Left colon (tissue), 2 donors: ENCODE results near the gene TMEM43. TPM values are rescaled to one million over a fixed set of nuclear protein-coding genes. Genes with fewer than 3 reads are reported as not detected.
A peak's percentile ranks its signal among the peaks of the same experiment; 100 is the strongest.

Experiments
- ATAC-seq: fragments of 200-7000 bp; cut with Tn5 transposase; one replicate; pipeline ENCODE4 v1.9.1; 2020; ENCODE audit warnings: mild to moderate bottlenecking, moderate library complexity
- DNase-seq, 2 donors: peaks; one replicate each; pipeline ENCODE4 v3.0.0-alpha.2; 2020
- intact Hi-C, 2 donors: fragments of 100-400 bp; cut with DNase I in 1 of 2; cut with micrococcal nuclease in 1 of 2; formaldehyde crosslinking; loops; one replicate each; pipeline versions ENCODE4 v1.11.2 to v1.14.0; 2022; cut with DNase I, micrococcal nuclease
- total RNA-seq, 2 donors: library from RNA; stranded (reverse); fragmentation: NEBNext Ultra II Directional; extraction: Animal tissue kit (Norgen Biotek cat#: 25700); gene quantifications; one replicate each; pipeline ENCODE4 v1.2.1, GENCODE V29; 2021
- donor health status: DM: no; HTN: no; CAD: no.
- donor health status: DM: yes; HTN: yes; CAD: no.

TMEM43 gene
- total RNA-seq, 2 donors from 2014 or later, result 25.3 to 29.2 TPM

DNA sequence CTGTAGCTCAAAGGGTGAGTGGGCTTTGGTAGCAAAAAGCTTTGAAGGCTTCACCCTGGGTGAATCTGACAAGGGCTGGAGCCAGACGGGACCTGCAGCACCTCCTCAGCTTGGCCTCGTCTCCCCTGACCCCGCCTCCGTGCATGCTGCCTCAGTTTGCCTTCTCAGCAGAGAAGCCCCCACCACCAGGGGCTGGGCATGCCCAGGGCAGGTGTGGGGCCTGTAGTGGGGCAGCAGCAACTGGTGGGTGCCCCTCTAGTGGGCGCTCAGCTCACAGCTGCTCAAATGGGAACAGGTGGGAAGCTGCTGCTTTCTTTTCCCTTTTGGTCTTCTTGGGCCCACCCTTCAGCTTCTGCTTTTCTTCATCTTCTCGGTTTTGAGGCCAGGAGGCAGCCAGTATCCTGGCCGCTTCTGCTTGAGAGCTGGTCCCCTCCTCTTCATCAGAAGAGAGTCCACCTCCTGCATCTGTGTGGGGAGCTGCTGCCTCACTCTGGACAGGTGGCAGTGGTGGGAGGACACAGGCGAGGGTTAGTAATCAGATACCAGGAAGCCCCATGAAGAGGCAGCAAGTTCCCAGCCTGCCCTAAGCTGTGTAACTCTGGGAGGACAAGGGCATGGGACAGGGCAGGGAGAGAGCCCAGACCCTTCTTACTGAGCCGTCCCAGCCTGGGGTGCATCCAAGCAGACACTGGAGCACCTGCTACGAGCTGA is 21.0 kb downstream of the TMEM43 start:
- ATAC-seq, result no peak
- intact Hi-C loops, result no loop called here
- peak in 1 of 2 donors; percentile 23 for DNase-seq

DNA sequence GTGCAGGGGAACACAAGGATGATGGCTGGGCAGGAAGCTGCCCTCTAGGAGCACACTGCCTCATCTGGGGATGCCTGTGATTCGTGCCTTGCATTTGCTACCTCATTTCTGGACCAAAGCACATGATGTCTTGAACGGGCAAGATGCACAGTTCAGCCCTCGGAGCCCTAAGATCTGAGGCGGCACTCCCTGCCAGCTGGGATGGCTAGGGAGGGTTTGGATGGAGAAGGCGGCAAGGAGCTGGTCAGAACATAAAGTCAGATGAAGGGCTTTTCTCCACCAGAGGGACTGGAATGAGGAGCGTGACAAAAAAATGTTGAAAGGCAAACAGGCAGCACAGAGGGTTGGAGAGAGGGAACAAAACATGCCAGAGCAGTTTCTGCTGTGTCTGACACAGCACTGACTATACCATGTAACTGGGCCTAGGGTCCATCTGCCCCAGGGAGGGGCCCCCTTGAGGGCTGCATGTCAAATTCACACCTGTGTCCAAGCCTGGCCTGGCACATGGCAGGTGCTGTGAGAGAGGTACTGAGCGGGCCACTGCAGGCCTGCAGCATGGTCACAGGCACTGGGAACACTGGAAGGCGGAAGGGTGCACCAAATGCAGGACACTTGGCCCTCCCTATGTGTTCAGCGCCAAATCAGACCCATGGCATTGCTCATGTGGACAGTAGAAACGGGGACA is 21.7 kb downstream of the TMEM43 start:
- intact Hi-C loops, result no loop called here
- ATAC-seq (no peak), DNase-seq (peak in 1 of 2 donors; percentile 22)

DNA sequence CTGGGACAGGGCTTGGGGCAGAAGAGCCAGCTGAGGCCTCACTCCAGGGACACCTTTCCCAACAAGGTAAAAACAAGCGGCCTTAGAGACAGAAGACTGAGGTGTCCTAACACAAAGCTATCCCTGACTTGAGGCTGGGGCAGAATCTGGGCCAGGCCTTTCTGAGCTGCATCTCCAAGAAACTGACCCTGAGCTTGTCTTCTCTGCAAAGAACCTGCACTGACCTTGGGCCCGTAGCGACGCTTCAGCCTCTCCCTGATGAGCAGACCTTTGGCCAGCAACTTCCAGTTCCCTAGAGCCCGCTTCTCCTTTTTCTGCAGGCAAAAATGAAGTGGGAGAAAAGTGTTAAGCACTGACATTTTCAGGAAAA is 22.2 kb downstream of the TMEM43 start:
- intact Hi-C loops, result no loop called here
- DNase-seq, result no peak
- no peak for ATAC-seq

DNA sequence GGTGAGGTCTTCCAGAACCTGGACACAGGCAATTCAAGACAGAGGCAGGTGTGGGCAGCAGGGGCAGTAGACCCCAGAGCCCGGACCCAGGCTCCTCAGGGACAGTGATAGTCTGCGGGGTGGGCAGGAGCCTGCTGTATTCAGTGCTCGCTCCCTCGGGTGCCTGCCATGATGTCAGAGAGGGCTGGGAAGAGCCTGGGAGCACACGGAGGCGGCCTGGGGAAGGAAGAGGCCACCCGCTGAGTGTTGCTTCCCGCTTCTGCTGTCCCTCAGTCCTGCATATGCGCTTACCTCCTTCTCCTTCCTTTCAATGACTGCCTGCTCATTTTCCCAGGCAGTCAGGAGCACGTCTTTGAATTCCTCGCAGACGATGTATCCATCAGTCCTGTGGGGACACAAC is 22.8 kb downstream of the TMEM43 start:
- ATAC-seq, result no peak
- intact Hi-C loops, result no loop called here
- no peak for DNase-seq

DNA sequence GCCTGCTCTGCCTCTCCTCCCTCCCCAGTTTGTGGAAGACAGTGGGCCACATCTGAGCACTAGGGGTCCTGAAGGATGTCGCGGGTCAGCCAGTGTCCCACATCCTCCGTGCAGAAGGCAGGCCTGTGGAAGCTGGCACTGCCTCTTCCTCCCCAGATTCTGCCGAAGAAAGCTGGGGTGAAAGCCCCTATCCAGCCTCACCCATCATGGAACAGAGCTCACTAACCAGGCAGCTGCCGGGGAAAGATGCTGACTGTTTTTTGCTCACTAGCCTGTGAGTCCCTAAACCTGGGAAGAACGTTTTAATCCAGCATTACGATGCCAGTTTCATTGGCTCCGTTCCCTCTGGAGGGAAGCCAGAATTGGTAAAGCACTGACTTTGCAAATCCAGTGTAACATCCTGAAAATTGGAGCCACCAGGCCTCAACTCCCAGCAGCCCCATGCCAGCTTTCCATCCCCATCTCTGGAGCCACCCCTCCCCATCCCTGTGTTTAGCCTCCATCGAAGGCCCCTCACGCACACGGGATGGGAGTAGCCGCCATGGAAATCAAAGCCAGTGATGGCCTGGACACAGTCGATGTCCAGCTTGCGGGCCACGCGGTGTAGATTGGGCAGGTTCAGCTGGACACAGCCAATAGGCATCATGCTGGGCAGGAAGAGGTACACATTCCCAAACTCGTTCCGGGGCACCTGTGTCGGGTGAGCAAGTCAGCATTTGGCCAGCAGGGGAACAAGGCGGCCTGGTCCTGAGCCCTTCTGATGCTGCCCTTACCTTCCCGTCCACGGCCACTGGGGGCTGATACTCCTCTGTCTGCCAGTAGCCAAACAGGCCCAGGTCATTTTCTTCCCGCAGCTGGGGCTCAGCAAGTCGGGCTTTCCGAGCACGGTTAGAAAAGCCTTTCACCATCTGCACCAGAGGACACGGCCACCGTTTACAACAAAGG is 23.5 kb downstream of the TMEM43 start:
- ATAC-seq, result no peak
- intact Hi-C loops, result no loop called here
- DNase-seq, result no peak

DNA sequence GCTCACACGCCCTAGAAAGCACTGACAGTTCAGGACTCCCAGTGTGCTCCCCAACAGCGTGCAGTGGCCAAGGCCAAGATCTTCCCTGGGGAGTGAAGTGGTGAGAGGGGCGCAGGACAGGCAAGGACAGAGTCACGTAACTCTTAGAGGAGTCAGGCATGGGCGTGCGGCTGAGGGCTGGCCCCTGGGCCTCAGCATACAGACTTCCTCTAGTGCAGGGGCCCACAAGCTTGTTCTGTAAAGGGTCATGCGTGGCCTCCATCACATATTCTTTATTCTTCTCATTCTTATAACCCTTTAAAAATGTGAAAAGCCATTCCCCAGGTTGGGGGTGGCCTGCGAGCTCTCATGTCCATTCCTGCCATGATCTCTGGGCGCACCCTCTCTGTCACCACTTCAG is 25.2 kb downstream of the TMEM43 start:
- intact Hi-C loops, result no loop called here
- DNase-seq (no peak), ATAC-seq (no peak)

DNA sequence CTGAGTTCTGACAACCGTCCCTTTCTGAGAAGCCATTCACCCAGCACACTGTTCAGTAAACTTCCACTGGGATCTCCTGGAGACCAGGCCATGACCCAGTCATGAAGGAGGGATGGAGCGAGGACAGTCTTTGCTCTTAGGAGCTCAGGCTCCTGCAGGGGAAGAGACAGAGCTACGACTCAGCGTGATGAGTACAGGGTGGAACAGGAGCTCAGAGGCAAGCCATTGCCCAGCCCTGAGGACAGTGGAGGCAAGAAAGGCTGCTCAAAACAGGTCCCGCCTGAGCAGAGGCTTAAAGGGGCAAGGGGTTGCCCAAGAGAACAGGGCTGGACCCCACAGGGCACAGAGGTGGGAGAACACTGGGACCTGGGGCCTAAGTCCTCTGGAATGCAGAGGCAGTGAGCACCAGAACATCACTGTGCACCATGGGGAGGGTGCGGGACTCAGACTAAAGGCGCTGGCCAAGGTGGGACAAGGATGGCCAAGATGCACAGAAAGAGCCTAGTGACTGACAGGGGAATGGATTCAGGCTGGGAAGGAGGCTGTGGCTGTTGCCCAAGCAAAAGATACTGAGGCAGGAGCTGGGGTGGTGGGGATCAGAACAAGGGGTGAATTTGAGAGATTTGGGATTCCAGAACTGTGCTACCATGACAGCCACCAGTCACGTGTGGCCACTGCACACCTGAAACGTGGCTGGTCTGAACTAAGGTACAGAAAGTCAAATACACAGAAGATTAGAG is 25.8 kb downstream of the TMEM43 start:
- intact Hi-C loops, result no loop called here
- DNase-seq (no peak), ATAC-seq (no peak)

DNA sequence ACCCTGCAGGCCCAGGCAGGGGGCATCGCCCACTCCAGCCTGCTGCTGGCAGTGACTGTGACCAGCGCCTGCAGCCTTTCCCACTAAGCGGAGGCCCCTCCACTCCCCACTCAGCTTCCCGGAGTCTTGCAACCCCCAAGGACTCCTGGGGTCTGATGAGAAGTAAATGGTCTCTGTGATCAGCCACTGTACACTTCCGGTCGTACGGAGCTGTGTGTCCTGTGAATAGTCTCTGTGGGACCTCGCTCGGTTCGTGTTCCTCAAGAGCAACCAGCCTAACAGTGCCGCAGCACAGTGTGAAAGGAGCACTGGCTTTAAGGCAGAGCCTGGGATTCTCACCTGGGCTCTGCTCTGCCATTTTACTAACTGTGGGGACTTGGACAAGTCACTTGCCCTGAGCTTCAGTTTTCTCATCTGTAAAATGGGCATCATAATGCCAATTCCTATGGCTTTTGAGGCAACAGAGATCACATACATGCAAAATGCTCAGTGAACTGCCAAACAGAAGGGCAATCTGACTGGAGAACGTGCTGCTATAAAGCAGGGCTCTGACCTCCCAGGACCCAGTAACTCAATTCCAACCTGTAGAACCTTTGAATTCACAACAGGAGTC is 26.7 kb downstream of the TMEM43 start:
- intact Hi-C loops, result no loop called here
- ATAC-seq (no peak), DNase-seq (no peak)

DNA sequence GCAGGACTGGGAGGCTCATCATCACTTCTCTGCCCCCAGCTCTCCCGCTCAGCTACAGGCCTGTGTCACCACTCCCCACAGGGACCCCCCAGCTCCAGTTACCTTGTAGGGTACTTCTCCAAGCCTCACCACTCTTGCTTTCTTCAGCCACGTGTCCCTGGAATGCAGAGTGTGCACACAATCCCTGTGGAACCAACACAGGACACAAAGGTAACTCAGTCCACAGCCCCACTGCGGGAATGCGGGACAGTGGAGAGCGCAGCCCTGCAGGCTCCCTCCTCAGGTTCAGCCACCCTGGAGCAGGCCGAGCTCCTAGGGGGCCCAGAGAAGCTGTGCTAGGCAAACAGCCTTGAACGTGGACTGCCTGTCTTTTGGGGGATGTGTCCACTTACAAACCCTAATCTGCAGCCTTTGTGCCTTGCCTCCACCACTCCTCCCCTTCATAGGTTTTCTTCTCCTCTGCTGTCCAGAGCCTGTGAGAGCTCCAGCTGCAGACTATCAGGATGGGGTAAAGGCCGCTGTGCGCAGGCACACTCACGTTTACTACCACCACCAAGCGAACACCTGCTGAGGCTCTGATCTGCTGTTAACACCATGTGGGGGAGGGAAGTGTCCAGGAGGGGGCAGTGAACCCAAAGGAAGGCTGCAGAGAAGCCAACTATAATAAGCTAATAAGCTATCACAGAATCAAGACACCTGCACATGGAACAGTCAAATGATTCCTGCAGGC is 27.5 kb downstream of the TMEM43 start:
- intact Hi-C loops, result no loop called here
- ATAC-seq (peak; percentile 38), DNase-seq (no peak)

DNA sequence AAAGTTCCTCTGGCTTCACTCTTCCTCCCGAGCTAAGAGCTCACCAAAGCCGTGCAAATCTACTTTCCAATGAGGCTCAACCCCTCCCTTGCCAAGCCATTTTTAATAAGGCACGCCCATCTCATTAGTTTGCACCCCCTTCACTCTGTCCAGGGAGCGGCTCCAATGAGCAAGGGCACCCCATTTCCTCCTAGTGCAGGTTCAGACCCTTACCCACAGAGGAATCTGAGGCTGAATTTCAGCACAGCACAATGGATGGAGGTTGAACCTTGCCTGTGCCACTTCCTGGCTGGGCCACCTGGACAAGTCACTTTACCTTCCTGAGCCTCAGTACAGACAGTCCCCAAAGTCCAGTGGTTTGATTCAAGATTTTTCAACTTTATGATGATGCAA is 28.1 kb downstream of the TMEM43 start:
- DNase-seq (no peak), ATAC-seq (no peak)

DNA sequence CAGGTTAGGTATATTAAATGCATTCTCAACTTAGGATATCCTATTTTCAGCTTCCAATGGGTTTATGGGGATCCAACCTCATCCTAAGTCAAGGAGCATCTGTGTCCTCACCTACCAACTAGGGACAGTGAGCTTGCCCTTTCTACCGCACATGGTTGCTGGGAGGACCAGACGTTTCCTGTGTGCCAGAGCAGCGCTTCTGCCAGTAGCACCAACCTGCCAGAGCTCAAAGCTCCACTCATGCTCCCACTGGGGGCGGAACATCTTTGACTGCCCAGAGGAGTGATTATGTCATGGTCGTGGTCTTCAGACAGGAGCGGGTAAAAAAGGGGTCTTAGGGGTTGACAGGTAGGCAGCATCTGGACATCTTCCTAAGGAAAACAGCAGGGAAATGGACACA is 28.8 kb downstream of the TMEM43 start:
- intact Hi-C loops, result no loop called here
- ATAC-seq (no peak), DNase-seq (no peak)

More for the DNA sequence above, 28.1 kb downstream of the TMEM43 start:
- intact Hi-C loops, result no loop called here

DNA sequence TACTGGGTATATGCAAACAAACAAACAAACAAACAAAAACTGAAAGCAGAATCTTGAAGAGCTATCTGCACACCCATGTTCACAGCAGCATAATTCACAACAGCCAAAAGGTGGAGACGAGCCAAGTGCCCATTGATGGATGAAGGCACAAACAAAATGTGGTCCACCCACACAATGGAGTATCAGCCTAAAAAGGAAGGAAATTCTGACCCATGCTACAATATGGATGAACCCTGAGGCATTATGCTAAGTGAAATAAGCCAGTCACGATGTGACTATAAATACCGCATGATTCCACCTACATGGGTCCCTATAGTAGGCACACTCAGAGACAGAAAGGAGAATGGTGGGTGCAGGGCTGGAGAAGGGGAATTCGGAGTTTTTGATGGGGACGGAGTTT is 29.4 kb downstream of the TMEM43 start:
- no peak for ATAC-seq
- intact Hi-C loops, result no loop called here
- DNase-seq, result no peak

DNA sequence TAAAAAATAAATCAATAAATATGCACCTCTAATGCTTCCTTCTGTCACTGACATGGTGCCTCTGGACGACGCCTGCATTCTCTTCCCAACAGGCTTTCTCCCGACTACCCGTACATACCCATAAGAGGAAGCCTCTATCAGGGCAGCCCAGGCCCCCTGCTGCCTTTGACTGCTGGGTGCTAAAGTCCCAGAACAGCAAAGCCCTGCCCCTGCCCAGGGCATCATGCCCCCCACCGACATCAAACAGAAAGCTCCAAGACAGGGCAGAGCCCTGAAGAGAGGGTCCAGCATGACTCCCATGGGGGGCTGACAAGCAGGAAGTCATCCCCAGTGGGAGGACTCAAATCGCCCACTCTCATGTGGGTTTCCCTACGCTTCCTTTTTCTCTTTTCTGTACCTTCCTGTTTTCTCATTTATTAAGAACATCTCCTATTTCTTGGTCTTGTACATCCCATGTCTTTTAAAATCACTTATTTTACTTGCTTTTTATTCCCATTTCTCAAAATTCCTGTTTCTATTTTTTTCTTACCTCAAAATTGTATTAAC is 30.1 kb downstream of the TMEM43 start:
- ATAC-seq (no peak), DNase-seq (no peak)
- intact Hi-C loops, result no loop called here

DNA sequence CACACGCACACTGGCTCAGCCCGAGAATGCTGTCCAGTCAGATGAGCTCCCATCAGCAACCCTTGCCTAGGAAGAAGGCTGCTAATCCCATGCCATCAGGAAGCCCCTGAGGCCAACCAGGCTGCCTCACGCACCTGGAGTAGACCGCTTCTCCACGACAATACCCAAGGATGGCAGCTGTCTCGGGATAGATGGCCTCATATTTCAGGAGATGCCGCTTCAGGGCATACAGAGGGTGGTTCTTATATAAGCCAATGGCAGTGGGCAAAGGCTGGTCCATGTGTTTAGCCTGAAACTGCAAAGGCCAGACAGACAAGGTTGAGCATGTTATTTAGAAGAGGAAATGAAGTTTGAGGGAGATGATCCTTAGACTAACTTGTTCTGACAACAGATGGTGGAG is 31.3 kb downstream of the TMEM43 start:
- DNase-seq, result no peak
- ATAC-seq, result no peak
- intact Hi-C loops, result no loop called here

DNA sequence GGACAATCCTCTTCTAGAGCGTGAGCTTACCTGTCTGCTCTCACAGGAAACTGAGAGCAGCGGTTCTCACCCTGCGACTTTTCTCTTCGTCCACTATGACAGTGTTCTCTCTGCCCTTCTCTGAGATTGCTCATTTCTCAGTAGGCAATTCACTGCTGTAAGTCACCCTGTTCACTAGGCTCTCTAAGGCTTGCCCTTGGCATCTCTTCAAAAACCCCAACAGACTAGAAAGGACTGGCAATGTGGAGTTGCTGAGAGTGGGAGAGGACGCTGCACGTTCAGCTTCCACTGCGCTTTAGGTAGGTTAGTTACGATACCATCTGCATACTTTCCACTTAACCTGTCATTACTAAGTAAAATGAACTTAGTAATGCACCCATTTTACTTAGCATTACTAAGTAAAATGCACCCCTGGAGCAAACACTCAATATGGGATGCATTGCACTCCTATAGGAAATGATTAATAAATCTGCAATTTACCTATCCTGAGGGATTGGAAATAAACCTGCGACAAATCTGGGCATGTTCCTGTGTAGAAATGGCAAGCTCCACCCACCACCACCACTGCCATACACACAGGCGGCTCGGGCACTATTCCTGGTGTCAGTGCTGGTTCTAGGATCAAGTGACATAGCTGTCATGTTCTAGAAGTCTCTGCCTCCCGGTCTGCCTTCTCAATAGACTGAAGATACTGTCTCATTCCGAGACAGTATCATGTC is 32.1 kb downstream of the TMEM43 start:
- DNase-seq (no peak), ATAC-seq (no peak)
- intact Hi-C loops, result no loop called here

DNA sequence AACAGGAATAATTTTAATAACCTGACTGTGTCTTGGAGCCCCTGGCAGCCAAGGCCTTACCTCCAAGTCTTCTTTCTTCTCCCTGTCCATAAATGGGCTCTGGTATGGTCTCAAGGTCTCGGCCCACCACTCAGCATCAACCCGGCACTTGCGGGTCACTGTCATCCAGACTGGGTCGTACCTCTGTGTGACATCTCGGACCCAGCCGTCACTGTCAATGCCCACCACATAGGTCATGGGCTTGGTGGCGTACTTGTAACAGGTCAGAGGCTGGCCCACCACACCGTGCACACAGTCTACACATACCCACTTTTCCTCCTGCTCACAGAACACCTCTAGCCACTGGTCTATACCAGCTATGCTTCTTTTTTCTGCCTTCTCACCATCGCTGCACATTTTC is 33.1 kb downstream of the TMEM43 start:
- DNase-seq, result no peak
- intact Hi-C loops, result no loop called here
- ATAC-seq, result no peak

DNA sequence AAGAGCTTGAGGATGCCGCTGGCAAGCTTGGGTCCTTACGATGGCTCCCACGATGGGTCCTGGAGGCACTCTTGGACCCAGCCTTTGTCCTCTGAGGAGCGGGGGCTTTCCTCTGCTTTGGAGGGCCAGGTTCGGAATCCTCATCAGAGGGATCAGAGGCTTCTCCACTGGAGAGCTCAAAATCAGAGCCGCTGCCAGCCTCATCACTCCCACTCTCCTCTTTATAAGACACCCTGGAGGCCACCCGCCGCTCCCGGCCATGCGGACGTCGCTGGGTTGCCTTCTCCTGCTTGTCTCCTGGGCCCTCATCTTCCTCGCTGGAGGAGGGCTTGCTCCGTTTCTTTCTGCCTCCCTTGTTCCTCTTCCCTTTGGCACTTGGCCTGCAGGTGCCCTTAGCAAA is 33.5 kb downstream of the TMEM43 start:
- no peak for ATAC-seq
- no peak for DNase-seq

More for the DNA sequence above, 33.5 kb downstream of the TMEM43 start:
- intact Hi-C loops, result no loop called here
